Lower lobe of right lung (tissue), 2 donors: ENCODE data around the gene GRB10. TPM values are rescaled to one million over a fixed set of nuclear protein-coding genes. Genes with fewer than 3 reads are reported as not detected.
"Not testable (repeated sequence)": the region's sequence is repeated elsewhere in the genome, so short reads cannot be mapped to it uniquely, and the experiment has no call there.

ENCODE experiments used
- ATAC-seq, 2 donors: fragments of 200-7000 bp; cut with Tn5 transposase; one replicate each; pipeline ENCODE4 v1.9.1; 2020 to 2022; ENCODE audit warnings: mild to moderate bottlenecking in 2 of 2, moderate library complexity in 2 of 2
- DNase-seq: peaks from one replicate; pipeline ENCODE4 v3.0.0-alpha.2; 2020
- H3K27ac ChIP-seq: fragments of 200-600 bp; one replicate; pipeline ENCODE4 v1.8.0; 2022
- H3K27me3 ChIP-seq: fragments of 200-600 bp; one replicate; pipeline ENCODE4 v1.8.0; 2022; ENCODE audit warnings: low read depth
- H3K36me3 ChIP-seq: fragments of 200-600 bp; one replicate; pipeline ENCODE4 v1.8.0; 2022; ENCODE audit warnings: mild to moderate bottlenecking
- H3K4me1 ChIP-seq: fragments of 200-600 bp; one replicate; pipeline ENCODE4 v1.8.0; 2022
- H3K4me3 ChIP-seq: fragments of 200-600 bp; one replicate; pipeline ENCODE4 v1.8.0; 2022; ENCODE audit warnings: mild to moderate bottlenecking
- H3K9me3 ChIP-seq: fragments of 200-600 bp; one replicate; pipeline ENCODE4 v1.8.0; 2022
- intact Hi-C: fragments of 100-400 bp; cut with DNase I; formaldehyde crosslinking; loops from one replicate; pipeline ENCODE4 v1.11.0; 2022
- total RNA-seq: library from RNA; stranded (reverse); fragmentation: NEBNext Ultra II Directional; extraction: Animal tissue kit (Norgen Biotek cat#: 25700); gene quantifications from one replicate; pipeline ENCODE4 v1.2.1, GENCODE V29; 2021
- TF ChIP-seq, protein P1 (sequence below): fragments of 200-600 bp; IDR thresholded peaks from one replicate; pipeline ENCODE4 v1.8.0; 2022; ENCODE audit warnings: antibody characterized with exemption, mild to moderate bottlenecking
- donor health status: DM: no; HTN: yes; CAD: no; lungs with severe emphysema.

Gene GRB10
- total RNA-seq, 1 donor from 2014 or later = 36.5 TPM

DNA sequence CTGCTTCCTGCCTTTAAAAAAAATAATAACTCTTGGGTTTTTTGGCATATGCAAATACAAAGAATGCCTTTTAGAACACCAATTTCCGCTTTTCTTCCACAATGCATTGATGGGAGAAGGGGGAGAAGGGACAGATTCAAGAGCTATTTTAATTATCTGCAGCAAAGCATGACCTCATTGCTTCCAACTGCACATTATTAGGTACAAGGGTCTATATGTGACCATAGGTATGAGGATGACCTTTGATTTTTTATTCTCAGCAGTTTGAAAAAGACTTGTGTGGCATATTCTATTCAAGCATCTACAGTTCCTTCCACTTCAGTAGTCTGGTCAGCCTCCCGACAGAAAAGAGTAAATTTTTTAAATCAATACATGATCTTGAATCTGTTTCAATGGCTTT is 39.7 kb downstream of the GRB10 start:
- H3K36me3 ChIP-seq = no peaks in the 10 kb centered on the region
- intact Hi-C loops = no loop called here
- no peak for DNase-seq
- H3K9me3 ChIP-seq = no peaks in the 10 kb centered on the region
- no peak overlapping the region for H3K4me3 ChIP-seq
- no peaks in the 10 kb centered on the region for H3K27me3 ChIP-seq
- H3K27ac ChIP-seq = no peak overlapping the region
- TF ChIP-seq, protein P1, sequence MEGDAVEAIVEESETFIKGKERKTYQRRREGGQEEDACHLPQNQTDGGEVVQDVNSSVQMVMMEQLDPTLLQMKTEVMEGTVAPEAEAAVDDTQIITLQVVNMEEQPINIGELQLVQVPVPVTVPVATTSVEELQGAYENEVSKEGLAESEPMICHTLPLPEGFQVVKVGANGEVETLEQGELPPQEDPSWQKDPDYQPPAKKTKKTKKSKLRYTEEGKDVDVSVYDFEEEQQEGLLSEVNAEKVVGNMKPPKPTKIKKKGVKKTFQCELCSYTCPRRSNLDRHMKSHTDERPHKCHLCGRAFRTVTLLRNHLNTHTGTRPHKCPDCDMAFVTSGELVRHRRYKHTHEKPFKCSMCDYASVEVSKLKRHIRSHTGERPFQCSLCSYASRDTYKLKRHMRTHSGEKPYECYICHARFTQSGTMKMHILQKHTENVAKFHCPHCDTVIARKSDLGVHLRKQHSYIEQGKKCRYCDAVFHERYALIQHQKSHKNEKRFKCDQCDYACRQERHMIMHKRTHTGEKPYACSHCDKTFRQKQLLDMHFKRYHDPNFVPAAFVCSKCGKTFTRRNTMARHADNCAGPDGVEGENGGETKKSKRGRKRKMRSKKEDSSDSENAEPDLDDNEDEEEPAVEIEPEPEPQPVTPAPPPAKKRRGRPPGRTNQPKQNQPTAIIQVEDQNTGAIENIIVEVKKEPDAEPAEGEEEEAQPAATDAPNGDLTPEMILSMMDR = no peak
- ATAC-seq = no peak
- H3K4me1 ChIP-seq = peaks cover 18% of the 10 kb centered on the region

DNA sequence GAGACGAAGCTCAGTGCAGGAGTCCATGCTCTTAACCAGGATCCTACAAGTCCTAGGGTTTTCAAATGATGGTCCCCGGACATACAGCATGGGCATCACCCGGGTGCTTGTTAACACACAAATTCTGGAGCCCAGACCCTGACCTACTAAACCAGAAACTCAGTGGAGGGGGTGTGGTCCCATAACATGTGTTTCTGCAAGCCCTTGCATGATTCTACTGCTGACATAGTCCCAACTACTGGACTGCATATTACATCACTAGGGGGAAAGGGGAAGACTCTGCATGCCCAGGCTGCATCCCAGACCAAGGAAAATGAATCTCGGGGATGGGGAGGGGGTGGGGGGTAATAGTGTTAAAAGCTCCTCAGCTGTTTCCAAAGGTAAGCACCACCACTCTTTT is 40.3 kb downstream of the GRB10 start:
- DNase-seq (no peak), ATAC-seq (no peak)
- Histone ChIP-seq H3K36me3 (no peaks in the 10 kb centered on the region), H3K4me3 (no peak overlapping the region), H3K9me3 (no peaks in the 10 kb centered on the region), H3K27me3 (no peaks in the 10 kb centered on the region), H3K4me1 (peaks cover 18% of the 10 kb centered on the region), H3K27ac (no peak overlapping the region)
- TF ChIP-seq, protein P1 = no peak
- intact Hi-C loops = no loop called here

DNA sequence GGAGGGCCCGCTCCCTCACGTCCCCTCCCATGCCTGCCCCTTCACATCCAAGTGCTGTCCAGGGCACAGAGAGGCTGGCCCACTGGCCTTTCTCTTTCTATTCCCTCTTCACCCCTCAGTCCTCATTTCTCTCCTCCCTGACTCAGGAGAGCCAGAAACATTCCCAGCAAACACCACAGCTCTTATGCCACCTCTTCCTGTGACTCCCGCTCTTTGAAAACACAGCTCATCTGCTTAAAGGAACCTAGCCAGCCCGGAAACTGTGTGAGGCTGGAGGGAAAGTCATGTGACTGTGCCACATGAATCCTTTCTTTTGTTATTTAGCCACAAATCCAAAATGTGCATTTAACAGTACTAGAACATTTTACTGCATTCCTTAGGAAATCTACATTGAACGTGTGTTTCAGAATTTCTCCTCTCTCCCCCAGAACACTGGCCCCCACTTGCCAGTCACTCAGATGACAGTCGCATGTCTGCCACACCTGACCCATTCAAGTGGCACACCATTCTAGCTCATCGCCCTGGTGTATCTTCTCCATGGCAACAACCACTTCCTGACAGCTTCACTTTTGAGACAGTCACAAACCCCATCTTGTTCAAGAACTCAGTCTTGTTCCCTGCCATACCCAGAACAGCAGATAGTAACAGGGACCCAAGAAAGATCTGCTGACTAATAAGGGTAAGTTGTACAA is 42.8 kb downstream of the GRB10 start:
- Histone ChIP-seq H3K27ac (peak overlapping the region; percentile 26), H3K9me3 (no peaks in the 10 kb centered on the region), H3K4me3 (no peak overlapping the region), H3K4me1 (peaks cover 18% of the 10 kb centered on the region), H3K36me3 (no peaks in the 10 kb centered on the region), H3K27me3 (no peaks in the 10 kb centered on the region)
- intact Hi-C loops = no loop called here
- DNase-seq (no peak), ATAC-seq (peak; percentile 41 to 53)
- TF ChIP-seq, protein P1 = no peak

DNA sequence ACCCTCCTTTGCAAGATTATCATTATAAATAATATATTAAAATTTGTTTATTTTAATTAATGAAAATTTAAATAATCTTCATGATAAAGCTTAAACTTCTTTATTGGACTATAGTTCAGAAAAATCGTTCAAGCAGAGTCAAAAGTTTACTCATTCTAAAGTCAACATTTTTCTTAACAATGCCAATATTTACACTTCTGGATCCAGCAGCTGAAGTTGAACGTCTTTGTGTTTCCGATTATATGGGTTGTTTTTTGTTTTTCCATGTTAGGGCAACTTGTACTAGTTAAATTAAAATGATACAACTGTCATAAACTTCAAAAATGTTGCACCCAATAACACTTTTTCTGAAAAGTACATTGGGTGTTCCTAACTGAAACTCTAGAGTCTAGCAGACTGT is 43.8 kb downstream of the GRB10 start:
- H3K9me3 ChIP-seq = no peaks in the 10 kb centered on the region
- H3K27ac ChIP-seq = no peak overlapping the region
- intact Hi-C loops = no loop called here
- TF ChIP-seq, protein P1 = no peak
- no peak overlapping the region for H3K4me3 ChIP-seq
- H3K27me3 ChIP-seq = no peaks in the 10 kb centered on the region
- DNase-seq (no peak), ATAC-seq (no peak)
- no peaks in the 10 kb centered on the region for H3K36me3 ChIP-seq
- peaks cover 21% of the 10 kb centered on the region for H3K4me1 ChIP-seq

DNA sequence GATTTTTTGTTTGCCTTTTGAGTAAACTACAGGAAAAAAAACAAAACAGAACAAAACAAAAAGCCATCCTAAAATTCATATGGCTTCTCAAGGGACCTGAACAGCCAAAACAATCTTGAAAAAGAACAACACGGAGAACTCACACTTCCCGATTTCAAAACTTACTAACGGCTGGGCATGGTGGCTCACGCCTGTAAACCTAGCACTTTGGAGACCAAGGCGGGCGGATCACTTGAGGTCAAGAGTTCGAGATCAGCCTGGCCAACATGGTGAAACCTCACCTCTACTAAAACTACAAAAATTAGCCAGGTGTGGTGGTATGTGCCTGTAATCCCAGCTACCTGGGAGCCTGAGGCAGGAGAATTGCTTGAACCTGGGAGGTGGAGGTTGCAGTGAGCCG is 46.9 kb downstream of the GRB10 start:
- intact Hi-C loops, H3K4me3 ChIP-seq, H3K27me3 ChIP-seq, H3K9me3 ChIP-seq, H3K36me3 ChIP-seq, ATAC-seq, DNase-seq, H3K27ac ChIP-seq: not testable (repeated sequence)
- peaks cover 33% of the 10 kb centered on the region for H3K4me1 ChIP-seq

DNA sequence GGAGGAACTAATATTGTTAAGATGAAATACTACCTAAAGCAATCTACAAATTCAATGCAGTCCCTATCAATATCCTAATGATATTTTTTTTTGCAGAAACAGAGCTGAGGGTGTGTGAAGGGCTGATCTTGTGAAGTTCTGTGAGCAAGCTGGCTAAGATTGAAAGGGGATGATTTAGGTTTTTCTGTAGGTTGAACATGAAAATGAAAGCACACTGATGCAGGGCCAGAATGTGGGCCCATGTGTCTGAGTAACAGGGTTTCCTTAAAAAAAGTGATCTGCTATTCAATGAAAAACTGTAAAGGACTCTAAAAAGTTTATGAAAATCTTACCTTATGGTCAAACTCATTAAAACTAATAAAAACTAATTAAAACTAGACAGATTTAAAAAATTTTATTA is 47.4 kb downstream of the GRB10 start:
- no peak overlapping the region for H3K27ac ChIP-seq
- DNase-seq = no peak
- no peak overlapping the region for H3K4me3 ChIP-seq
- TF ChIP-seq, protein P1 = no peak
- no peaks in the 10 kb centered on the region for H3K36me3 ChIP-seq
- H3K9me3 ChIP-seq = no peaks in the 10 kb centered on the region
- peaks cover 37% of the 10 kb centered on the region for H3K4me1 ChIP-seq
- no peaks in the 10 kb centered on the region for H3K27me3 ChIP-seq
- ATAC-seq = no peak
- intact Hi-C loops = no loop called here
